SIG-M5 (cell line): ENCODE data around the gene EHD4.

Experiments used
- DNase-seq: peaks from one replicate; lab custom pipeline; 2025; lab: John Stamatoyannopoulos, UW

Gene EHD4

GRCh38 chr15:41972253-41973242 is at the start of gene EHD4:
Gene EHD4 (minus strand): TSS chr15:41972557. CDS start chr15:41972494, 63 bp downstream.
- DNase-seq, result peak; percentile 78

- DNase-seq, result no peak
Measured at GRCh38 chr15:42021593-42021992, 49.2 kb upstream of the EHD4 start.

GRCh38 chr15:42020713-42021273 is 48.4 kb upstream of the EHD4 start, which contains the start of gene PLA2G4E:
Gene PLA2G4E (minus strand): TSS chr15:42021042. CDS start chr15:42021030, 12 bp downstream.
- no peak for DNase-seq

GRCh38 chr15:42018306-42019224 is 46.2 kb upstream of the EHD4 start:
- no peak for DNase-seq

- DNase-seq, result no peak
Measured at GRCh38 chr15:42016971-42017370, 44.6 kb upstream of the EHD4 start.

- no peak for DNase-seq
Measured at GRCh38 chr15:42014406-42014805, 42.0 kb upstream of the EHD4 start.

GRCh38 chr15:42012928-42013482 is 40.6 kb upstream of the EHD4 start:
- no peak for DNase-seq

- DNase-seq, result no peak
Measured at GRCh38 chr15:42012241-42012640, 39.9 kb upstream of the EHD4 start.

- DNase-seq, result no peak
Measured at GRCh38 chr15:42011074-42011473, 38.7 kb upstream of the EHD4 start.

GRCh38 chr15:42010434-42010833 is 38.1 kb upstream of the EHD4 start:
- DNase-seq, result no peak

- DNase-seq, result no peak
Measured at GRCh38 chr15:42009474-42009873, 37.1 kb upstream of the EHD4 start.

- no peak for DNase-seq
Measured at GRCh38 chr15:42009022-42009421, 36.7 kb upstream of the EHD4 start.

GRCh38 chr15:42007386-42007785 is 35.0 kb upstream of the EHD4 start:
- no peak for DNase-seq

GRCh38 chr15:42002333-42002732 is 30.0 kb upstream of the EHD4 start:
- DNase-seq, result no peak

- DNase-seq, result no peak
Measured at GRCh38 chr15:42001236-42001635, 28.9 kb upstream of the EHD4 start.

GRCh38 chr15:41999290-42000285 is 27.2 kb upstream of the EHD4 start:
- DNase-seq, result no peak

GRCh38 chr15:41997845-41998244 is 25.5 kb upstream of the EHD4 start:
- no peak for DNase-seq

GRCh38 chr15:41996921-41997592 is 24.7 kb upstream of the EHD4 start:
- DNase-seq, result no peak

GRCh38 chr15:41996376-41996775 is 24.0 kb upstream of the EHD4 start:
- no peak for DNase-seq

GRCh38 chr15:41995476-41995855 is 23.1 kb upstream of the EHD4 start:
- DNase-seq, result no peak
